Adrenal gland (tissue), 5 donors: ENCODE measurements around the gene CLIP2.

Source experiments
- CTCF ChIP-seq, 6 experiments: fragments of 450-650 bp in 4 of 6; fragments of 200-600 bp in 2 of 6; sonication (generic) in 1 of 6; IDR thresholded peaks; 1 replicate in 5 of 6; 2 replicates in 1 of 6; pipeline versions ENCODE4 v1.5.1 to v1.8.0; 2016 to 2021; ENCODE audit warnings: antibody characterized with exemption in 6 of 6, mild to moderate bottlenecking in 2 of 6, moderate library complexity in 1 of 6
- POLR2A ChIP-seq, 2 donors: fragments of 450-650 bp; IDR thresholded peaks; one replicate each; pipeline ENCODE4 v1.6.1; 2017; ENCODE audit warnings: antibody characterized with exemption in 2 of 2, mild to moderate bottlenecking in 2 of 2, moderate library complexity in 1 of 2
- donor health status: DM: no; HTN: no; CAD: no.

- TF ChIP-seq CTCF (IDR thresholded peaks at IDR 0.05): no peak
- TF ChIP-seq POLR2A (IDR thresholded peaks at IDR 0.05): no peak
Observed at GRCh38 chr7:74240482-74240881, 48.7 kb upstream of the CLIP2 start.
